Testis (tissue), 2 donors: ENCODE results near the gene NCOA6.

Experiments used
- CTCF ChIP-seq, 3 experiments: fragments of 450-650 bp in 2 of 3; fragments of 200-600 bp in 1 of 3; sonication (generic) in 1 of 3; IDR thresholded peaks; one replicate each; pipeline ENCODE4 v1.5.1; 2016 to 2019; ENCODE audit warnings: antibody characterized with exemption in 3 of 3, mild to moderate bottlenecking in 2 of 3, moderate library complexity in 1 of 3
- POLR2A ChIP-seq: fragments of 450-650 bp; IDR thresholded peaks from one replicate; pipeline ENCODE4 v1.6.1; 2017; ENCODE audit warnings: antibody characterized with exemption, mild to moderate bottlenecking, moderate library complexity

- TF ChIP-seq CTCF (IDR thresholded peaks at IDR 0.05) (no peak), POLR2A (no peak)
Observed at GRCh38 chr20:34710568-34710839, 114.9 kb downstream of the NCOA6 start.
